Suprapubic skin (tissue), 4 donors: ENCODE measurements around the gene UTF1. TPM values are rescaled to one million over a fixed set of nuclear protein-coding genes. Genes with fewer than 3 reads are reported as not detected.

Experiments used
- DNase-seq, 2 donors: peaks; one replicate each; pipeline ENCODE4 v3.0.0-alpha.2; 2019; ENCODE audit warnings: low spot score in 2 of 2
- H3K27ac ChIP-seq: fragments of 200-600 bp; sonication (generic); one replicate; pipeline ENCODE4 v1.5.1; 2019
- H3K27me3 ChIP-seq: fragments of 200-600 bp; sonication (generic); one replicate; pipeline ENCODE4 v1.5.1; 2019
- H3K36me3 ChIP-seq: fragments of 200-600 bp; sonication (generic); one replicate; pipeline ENCODE4 v1.5.1; 2019
- H3K4me1 ChIP-seq: fragments of 200-600 bp; sonication (generic); one replicate; pipeline ENCODE4 v1.5.1; 2019
- H3K4me3 ChIP-seq: fragments of 200-600 bp; sonication (generic); one replicate; pipeline ENCODE4 v1.5.1; 2019; ENCODE audit warnings: mild to moderate bottlenecking
- H3K9me3 ChIP-seq: fragments of 200-600 bp; sonication (generic); one replicate; pipeline ENCODE4 v1.5.1; 2019
- CTCF ChIP-seq, 2 donors: fragments of 200-600 bp in 1 of 2; fragments of 450-650 bp in 1 of 2; sonication (generic) in 1 of 2; IDR thresholded peaks; one replicate each; pipeline ENCODE4 v1.5.1; 2016 to 2019; ENCODE audit warnings: antibody characterized with exemption in 2 of 2, mild to moderate bottlenecking in 1 of 2, moderate library complexity in 1 of 2
- EP300 ChIP-seq: sonication (generic); formaldehyde crosslinking; IDR thresholded peaks from one replicate; pipeline ENCODE4 v1.6.1; 2017; ENCODE audit warnings: antibody characterized with exemption
- POLR2A ChIP-seq, 2 donors: fragments of 450-650 bp; IDR thresholded peaks; one replicate each; pipeline ENCODE4 v1.6.1; 2017; ENCODE audit warnings: antibody characterized with exemption in 2 of 2, mild to moderate bottlenecking in 2 of 2, moderate library complexity in 2 of 2
- POLR2AphosphoS5 ChIP-seq, 3 donors: sonication (generic); formaldehyde crosslinking; IDR thresholded peaks; one replicate each; pipeline ENCODE4 v1.6.1; 2017; ENCODE audit warnings: antibody characterized with exemption in 3 of 3
- WGBS: methylation state at CpG from one replicate; pipeline ENCODE4 v1.1.5; 2018; 5-methylcytosine and 5-hydroxymethylcytosine counted together
- total RNA-seq, 4 donors: library from RNA; depleted of rRNA; stranded (reverse); fragments of >200 nt; gene quantifications; one replicate each; pipeline ENCODE4 v1.1.0, GENCODE V29; 2016

Gene UTF1
- total RNA-seq, 4 donors from 2014 or later = not detected

- H3K4me3 ChIP-seq = no peak overlapping the region
- H3K27ac ChIP-seq = no peak overlapping the region
- H3K4me1 ChIP-seq = peaks cover 6% of the 10 kb centered on the region
- WGBS = 75% methylated on average over 14 of the region's 17 CpGs
- H3K36me3 ChIP-seq = no peaks in the 10 kb centered on the region
- no peaks in the 10 kb centered on the region for H3K9me3 ChIP-seq
- no peak for TF ChIP-seq CTCF (IDR thresholded peaks at IDR 0.05)
- TF ChIP-seq POLR2A (IDR thresholded peaks at IDR 0.05) = no peak
- no peak for TF ChIP-seq POLR2AphosphoS5 (IDR thresholded peaks at IDR 0.05)
- TF ChIP-seq EP300 = no peak
- peaks cover 44% of the 10 kb centered on the region for H3K27me3 ChIP-seq
- no peak for DNase-seq
Observed at GRCh38 chr10:133206356-133207040, 23.5 kb upstream of the UTF1 start.

GRCh38 chr10:133207041-133207600, 22.9 kb upstream of the UTF1 start:
- Histone ChIP-seq H3K27me3 (peaks cover 38% of the 10 kb centered on the region), H3K36me3 (no peaks in the 10 kb centered on the region), H3K9me3 (no peaks in the 10 kb centered on the region), H3K27ac (no peak overlapping the region), H3K4me1 (peaks cover 6% of the 10 kb centered on the region), H3K4me3 (no peak overlapping the region)
- no peak for TF ChIP-seq POLR2AphosphoS5 (IDR thresholded peaks at IDR 0.05)
- no peak for TF ChIP-seq EP300
- no peak for TF ChIP-seq POLR2A (IDR thresholded peaks at IDR 0.05)
- TF ChIP-seq CTCF (IDR thresholded peaks at IDR 0.05) = no peak
- 71% methylated on average over 14 of the region's 36 CpGs for whole genome bisulfite sequencing
- DNase-seq = no peak

- TF ChIP-seq POLR2AphosphoS5 (IDR thresholded peaks at IDR 0.05) = no peak
- TF ChIP-seq EP300 = no peak
- TF ChIP-seq CTCF (IDR thresholded peaks at IDR 0.05) = no peak
- TF ChIP-seq POLR2A (IDR thresholded peaks at IDR 0.05) = no peak
- H3K9me3 ChIP-seq = no peaks in the 10 kb centered on the region
- no peak overlapping the region for H3K4me3 ChIP-seq
- WGBS = 48% methylated on average over 6 of the region's 17 CpGs
- H3K36me3 ChIP-seq = no peaks in the 10 kb centered on the region
- peaks cover 36% of the 10 kb centered on the region for H3K27me3 ChIP-seq
- DNase-seq = no peak
- H3K4me1 ChIP-seq = peaks cover 6% of the 10 kb centered on the region
- H3K27ac ChIP-seq = no peak overlapping the region
Observed at GRCh38 chr10:133207627-133208026, 22.4 kb upstream of the UTF1 start.

GRCh38 chr10:133208466-133208865, 21.6 kb upstream of the UTF1 start:
- peaks cover 40% of the 10 kb centered on the region for H3K27me3 ChIP-seq
- 94% methylated on average over 11 of the region's 18 CpGs for WGBS

More at GRCh38 chr10:133208466-133208865, 21.6 kb upstream of the UTF1 start:
- Histone ChIP-seq H3K27ac (no peak overlapping the region), H3K4me1 (peaks cover 6% of the 10 kb centered on the region), H3K36me3 (no peaks in the 10 kb centered on the region), H3K4me3 (no peak overlapping the region), H3K9me3 (no peaks in the 10 kb centered on the region)
- no peak for TF ChIP-seq EP300
- TF ChIP-seq POLR2AphosphoS5 (IDR thresholded peaks at IDR 0.05) = no peak
- no peak for TF ChIP-seq CTCF (IDR thresholded peaks at IDR 0.05)
- TF ChIP-seq POLR2A (IDR thresholded peaks at IDR 0.05) = no peak
- DNase-seq = no peak
